Astrocyte of the cerebellum (primary cell): Measurements from ENCODE around the gene GNPTAB.

Source experiments
- DNase-seq: peaks from one replicate; pipeline ENCODE4 v3.0.0-alpha.2; 2011; ENCODE audit warnings: low read depth
- H3K4me3 ChIP-seq: 2 replicates; pipeline ENCODE4 v1.5.1; 2011; ENCODE audit warnings: mild to moderate bottlenecking, low read depth, low read length, moderate library complexity
- in situ Hi-C: cut with HindIII; loops from 2 replicates; pipeline ENCODE4 v1.10.0; 2017; ENCODE audit warnings: low sequenced_read_pairs
- TF ChIP-seq, protein P1 (sequence below): IDR thresholded peaks from 2 replicates; pipeline ENCODE4 v1.5.1; 2012; ENCODE audit warnings: low read length, low read depth, moderate library complexity, mild to moderate bottlenecking; ENCODE audit errors: missing control alignments

The GNPTAB gene

DNA sequence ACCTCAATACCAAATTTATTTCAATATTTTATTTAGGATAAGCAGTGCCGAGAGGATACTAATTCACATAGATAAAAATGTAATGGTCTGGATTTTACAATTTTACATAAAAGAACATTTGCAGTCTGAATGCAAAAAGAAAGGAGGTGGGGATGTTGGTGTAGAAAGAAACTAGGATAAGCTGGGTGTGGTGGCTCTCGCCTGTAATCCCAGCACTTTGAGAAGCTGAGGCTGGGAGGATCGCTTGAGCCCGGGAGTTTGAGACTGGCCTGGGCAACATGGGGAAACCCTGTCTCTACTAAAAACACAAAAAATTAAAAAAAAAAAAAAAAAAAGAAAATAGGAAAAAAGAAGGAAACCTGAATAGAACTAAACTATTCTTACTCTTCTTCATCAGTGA lies 108.4 kb downstream of the GNPTAB start:
- in situ Hi-C loops, result no loop called here
- TF ChIP-seq, protein P1, sequence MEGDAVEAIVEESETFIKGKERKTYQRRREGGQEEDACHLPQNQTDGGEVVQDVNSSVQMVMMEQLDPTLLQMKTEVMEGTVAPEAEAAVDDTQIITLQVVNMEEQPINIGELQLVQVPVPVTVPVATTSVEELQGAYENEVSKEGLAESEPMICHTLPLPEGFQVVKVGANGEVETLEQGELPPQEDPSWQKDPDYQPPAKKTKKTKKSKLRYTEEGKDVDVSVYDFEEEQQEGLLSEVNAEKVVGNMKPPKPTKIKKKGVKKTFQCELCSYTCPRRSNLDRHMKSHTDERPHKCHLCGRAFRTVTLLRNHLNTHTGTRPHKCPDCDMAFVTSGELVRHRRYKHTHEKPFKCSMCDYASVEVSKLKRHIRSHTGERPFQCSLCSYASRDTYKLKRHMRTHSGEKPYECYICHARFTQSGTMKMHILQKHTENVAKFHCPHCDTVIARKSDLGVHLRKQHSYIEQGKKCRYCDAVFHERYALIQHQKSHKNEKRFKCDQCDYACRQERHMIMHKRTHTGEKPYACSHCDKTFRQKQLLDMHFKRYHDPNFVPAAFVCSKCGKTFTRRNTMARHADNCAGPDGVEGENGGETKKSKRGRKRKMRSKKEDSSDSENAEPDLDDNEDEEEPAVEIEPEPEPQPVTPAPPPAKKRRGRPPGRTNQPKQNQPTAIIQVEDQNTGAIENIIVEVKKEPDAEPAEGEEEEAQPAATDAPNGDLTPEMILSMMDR, result no peak
- no peak for DNase-seq
- H3K4me3 ChIP-seq, result no peak overlapping the region

DNA sequence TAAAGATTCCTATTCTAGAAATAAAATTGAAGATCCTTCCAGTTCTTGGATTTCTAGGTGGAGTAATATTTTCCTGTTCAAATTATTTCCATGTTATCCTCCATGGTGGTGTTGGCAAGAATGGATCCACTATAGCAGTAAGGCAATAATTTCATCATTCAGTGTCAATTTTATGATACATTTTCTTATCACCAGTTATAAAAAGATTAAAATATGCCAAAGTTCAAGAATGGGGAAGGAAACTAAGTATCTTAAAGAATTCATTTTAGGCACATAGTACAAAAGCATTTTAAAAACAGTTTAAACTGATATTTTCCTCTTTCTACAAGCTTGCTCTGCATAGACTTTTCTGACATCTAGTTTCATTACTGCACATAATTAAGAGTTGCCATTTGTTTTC lies 110.6 kb downstream of the GNPTAB start:
- TF ChIP-seq, protein P1, result no peak
- DNase-seq, result no peak
- H3K4me3 ChIP-seq, result no peak overlapping the region
- in situ Hi-C loops, result no loop called here

DNA sequence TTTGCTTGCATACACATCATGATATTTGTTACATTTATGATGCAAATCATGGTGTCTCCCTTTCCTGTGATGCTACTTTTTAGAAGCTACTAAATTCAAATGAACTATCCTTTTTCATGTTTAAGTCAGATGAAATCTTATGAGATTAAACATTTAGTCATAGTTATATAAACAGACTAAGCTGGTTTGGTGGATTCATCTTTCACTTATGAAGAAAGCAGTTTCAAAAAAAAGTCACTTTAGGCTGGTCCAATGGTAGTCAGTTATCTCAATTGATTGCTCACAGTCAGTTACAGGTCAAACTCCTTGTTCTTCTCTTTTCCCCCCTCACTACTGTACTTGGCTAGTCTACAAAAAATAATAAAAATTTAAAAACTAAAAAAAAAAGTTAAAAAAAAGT lies 111.2 kb downstream of the GNPTAB start:
- TF ChIP-seq, protein P1, result no peak
- H3K4me3 ChIP-seq, result no peak overlapping the region
- in situ Hi-C loops, result no loop called here
- DNase-seq, result no peak

DNA sequence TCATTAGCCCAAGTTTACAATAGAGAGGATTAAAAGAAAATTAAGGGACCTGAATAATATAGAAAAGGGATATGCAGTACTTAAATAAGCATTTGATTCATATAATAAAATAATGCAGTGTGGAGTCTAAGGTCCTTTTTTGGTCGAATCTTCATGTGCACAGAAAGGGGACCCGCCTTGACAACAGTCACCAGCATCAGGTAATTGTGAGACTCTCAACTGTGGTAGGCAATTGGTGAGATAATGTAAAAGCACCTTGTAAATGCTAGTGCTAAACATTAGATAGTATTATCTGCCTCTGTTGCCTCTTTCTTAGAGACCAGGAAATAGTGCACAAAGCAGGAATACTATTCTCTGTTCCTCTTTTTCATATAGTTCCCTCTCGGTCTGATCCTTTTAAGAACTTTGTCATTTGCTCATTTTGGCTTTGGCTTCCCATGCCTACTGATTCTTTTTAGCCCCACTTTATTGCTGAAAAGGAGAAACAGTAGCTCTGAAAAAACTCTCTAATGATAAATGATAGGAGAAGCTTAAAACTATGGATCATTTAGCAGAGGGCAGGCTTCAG lies 115.8 kb downstream of the GNPTAB start:
- in situ Hi-C loops, result no loop called here

DNA sequence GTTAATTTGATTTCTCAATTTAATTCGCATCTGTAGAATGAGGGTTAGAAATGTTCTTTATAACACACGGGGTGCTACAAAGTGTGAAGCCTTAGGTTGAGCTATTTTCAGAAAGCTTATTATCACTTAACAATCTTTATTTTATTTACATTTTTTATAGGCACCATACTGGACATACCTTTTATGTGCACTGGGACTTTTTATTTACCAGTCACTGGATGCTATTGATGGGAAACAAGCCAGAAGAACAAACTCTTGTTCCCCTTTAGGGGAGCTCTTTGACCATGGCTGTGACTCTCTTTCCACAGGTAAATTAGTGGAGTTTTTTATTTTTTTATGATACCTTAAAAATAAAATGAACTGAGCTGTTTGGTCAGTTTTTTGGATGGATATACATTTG lies 116.8 kb downstream of the GNPTAB start:
- TF ChIP-seq, protein P1, result no peak
- in situ Hi-C loops, result no loop called here
- H3K4me3 ChIP-seq, result no peak overlapping the region
- DNase-seq, result no peak

More for the DNA sequence above, 115.8 kb downstream of the GNPTAB start:
- TF ChIP-seq, protein P1, result no peak
- H3K4me3 ChIP-seq, result no peak overlapping the region
- DNase-seq, result no peak

DNA sequence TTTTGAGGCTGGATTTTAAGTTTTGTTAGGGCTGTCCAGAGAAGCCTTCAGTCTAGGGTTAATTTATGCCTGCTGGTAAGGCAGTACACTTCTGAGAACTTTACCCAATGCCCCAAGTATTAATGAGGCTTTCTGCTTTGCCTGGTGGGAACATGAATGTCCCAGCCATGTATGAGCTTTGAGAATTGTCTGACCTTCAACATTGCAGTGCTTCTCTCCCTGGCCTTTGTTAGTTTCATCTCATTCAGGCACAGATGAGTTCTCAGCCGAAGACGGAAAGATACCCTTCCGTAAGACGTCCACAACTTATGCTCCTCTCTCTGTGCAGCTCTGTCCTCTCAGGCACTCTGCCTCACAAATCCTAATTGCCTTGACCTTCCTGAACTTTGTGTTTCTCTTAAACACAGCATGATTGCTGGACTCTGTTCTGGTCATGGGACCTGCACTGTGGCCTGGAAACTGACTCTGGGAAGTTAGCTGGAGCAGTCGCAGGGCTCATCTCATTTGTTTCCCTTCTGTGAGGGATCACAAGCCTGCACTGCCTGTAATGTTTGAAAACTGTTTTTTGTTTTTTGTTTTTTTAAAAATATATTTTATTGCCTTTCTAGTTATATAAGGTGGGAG lies 117.6 kb downstream of the GNPTAB start:
- no peak for DNase-seq
- TF ChIP-seq, protein P1, result no peak
- in situ Hi-C loops, result no loop called here
- H3K4me3 ChIP-seq, result no peak overlapping the region
